Measurements from ENCODE around the gene KIAA2012. TPM values are rescaled to one million over a fixed set of nuclear protein-coding genes. Genes with fewer than 3 reads are reported as not detected.

KIAA2012 gene
- total RNA-seq, 1 donor from 2014 or later: not detected

DNA sequence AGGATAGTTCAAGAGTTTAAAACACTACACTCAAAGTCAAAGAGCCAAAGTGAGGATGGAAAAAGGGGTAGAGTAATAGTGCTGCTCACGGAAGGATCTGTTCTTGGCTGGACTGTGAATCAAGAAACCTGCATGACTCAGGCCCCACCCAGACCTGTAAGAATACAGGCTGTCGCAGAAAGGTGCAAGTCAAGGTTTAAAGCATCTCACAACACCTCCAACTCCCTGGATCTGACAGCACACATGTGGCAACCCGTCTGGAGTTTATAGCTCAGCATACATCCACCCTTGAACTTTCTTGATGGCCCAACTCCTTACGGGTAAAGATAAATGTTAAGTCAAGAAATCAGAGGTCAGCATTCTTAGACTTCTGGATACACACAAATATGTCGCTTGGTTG lies 6.3 kb downstream of the KIAA2012 start:
- no peak for DNase-seq (ENCODE audit: low spot score)

GRCh38 chr2:202084265-202084664 lies 11.2 kb downstream of the KIAA2012 start:
- no peak for DNase-seq (ENCODE audit: low spot score)

DNA sequence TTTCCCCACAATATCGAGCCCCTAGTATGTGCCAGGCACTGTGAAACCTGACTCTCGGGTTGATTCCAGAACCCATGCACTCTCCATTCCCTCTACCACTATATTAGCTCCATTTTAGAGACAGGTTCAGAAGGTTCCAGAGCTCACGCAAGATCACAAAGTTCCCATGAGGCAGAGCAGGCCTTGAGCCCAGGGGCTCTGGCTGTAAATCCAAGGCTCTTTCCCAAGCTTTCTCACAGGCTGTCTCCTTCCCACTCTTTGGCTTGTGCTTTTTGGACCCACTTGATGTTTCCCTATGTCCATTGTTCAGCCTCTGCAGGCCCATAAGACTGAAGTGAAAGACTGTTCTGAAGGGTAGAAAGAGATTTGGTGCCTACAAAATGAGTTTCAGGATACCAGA lies 15.7 kb downstream of the KIAA2012 start:
- DNase-seq (ENCODE audit: low spot score): no peak

DNA sequence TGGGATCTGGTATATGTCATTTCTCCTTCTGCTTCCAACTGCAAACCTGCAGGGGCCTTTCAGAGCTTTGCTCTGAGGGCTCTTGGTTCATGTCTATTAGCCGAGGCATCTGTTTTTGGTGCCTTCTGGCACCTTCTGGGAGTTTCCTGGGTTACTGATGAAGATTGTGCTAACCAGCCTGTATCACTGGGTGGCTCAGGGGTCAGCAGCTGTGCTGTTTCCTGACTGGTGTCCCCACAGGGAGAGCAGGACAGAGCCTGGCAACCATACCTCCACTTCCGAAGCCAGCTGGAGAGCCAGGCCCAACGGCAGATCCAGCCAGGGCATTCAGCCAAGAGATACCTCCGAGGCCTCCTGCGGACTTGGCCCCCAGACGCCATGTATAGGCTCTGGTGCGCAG lies 17.5 kb downstream of the KIAA2012 start:
- no peak for DNase-seq (ENCODE audit: low spot score)

GRCh38 chr2:202091476-202091875 lies 18.4 kb downstream of the KIAA2012 start:
- DNase-seq (ENCODE audit: low spot score): no peak

DNA sequence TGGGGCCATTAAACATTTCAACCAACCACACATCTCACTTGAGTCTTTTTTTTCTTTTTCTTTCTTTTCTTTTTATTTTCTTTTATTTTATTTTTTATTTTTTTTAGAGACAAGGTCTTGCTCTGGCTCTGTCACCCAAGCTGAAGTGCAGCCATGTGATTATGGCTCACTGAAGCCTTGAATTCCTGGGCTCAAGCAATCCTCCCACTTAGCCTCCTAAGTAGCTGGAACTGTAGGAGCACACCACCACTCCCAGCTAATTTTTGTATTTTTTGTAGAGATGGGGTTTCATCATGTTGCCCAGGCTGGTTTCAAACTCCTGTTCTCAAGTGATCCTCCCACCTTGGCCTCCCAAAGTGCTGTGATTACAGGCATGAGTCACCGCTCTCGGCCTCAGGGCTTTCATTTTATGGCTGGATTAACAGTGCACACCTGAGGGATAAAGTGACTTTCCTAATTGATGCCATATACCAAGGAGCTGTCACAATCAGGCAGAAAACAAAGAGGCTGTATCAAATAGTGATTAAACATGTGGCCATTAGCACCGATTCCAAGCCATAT lies 21.5 kb downstream of the KIAA2012 start:
- no peak for DNase-seq (ENCODE audit: low spot score)

DNA sequence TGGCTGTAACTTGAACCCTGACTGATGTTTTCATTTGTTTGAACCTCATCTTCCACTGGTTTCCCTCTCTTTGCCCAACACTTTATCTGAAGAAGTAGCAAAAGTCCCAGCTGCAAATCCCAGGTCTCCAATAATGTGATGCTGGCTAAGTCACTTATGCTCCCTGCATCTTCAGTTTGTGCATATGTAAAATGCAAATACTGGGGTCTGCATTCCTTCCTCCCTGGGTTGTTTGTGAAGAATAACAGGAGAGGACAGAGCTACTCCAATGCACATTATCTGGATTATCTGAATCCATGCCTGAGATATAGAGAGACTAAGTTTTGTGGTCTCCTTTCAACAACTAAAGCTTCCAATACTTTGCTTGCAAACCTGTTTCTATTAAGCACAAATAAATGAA lies 22.2 kb downstream of the KIAA2012 start:
- DNase-seq (ENCODE audit: low spot score): no peak

- no peak for DNase-seq (ENCODE audit: low spot score)
Measured at GRCh38 chr2:202096736-202097135, 23.7 kb downstream of the KIAA2012 start.

- no peak for DNase-seq (ENCODE audit: low spot score)
Measured at GRCh38 chr2:202098291-202098690, 25.2 kb downstream of the KIAA2012 start.

DNA sequence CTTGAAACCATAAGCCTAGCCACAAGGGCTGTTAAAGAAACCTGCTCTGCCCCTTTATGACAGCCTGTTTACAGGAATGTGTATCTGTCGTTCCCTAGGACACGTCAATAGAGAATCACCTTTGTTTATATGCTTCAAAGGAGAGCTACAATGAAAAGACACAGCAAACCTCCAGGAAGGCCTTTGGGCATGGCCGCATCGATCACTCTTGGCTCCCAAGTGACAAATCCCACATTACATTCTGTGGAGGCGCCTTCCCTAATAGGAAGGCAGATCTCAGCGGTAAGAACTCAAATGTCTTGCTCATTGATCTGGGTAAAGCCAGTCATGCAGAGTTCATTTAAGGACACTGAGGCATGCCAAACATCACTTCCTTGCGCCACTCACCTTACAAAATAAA lies 26.5 kb downstream of the KIAA2012 start:
- no peak for DNase-seq (ENCODE audit: low spot score)

DNA sequence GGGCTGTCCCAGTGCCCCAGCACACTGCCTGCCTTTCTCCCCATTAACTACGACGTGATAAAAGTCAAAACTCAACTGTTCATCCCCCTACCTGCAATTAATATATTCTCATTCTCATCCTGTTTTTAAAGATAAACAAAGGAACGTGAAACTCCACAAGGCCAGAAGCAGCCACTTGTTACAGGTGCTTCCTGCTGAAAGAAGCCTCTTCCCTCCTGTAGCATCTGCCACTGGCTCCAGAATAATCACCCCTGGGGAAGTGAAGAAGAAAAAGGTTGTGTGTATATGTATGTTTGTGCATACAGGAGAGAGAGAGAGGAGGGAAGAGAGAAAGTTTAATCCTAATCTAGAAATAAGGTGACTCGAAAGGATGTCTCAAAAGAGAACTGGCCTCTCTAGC lies 27.1 kb downstream of the KIAA2012 start:
- DNase-seq (ENCODE audit: low spot score): no peak

DNA sequence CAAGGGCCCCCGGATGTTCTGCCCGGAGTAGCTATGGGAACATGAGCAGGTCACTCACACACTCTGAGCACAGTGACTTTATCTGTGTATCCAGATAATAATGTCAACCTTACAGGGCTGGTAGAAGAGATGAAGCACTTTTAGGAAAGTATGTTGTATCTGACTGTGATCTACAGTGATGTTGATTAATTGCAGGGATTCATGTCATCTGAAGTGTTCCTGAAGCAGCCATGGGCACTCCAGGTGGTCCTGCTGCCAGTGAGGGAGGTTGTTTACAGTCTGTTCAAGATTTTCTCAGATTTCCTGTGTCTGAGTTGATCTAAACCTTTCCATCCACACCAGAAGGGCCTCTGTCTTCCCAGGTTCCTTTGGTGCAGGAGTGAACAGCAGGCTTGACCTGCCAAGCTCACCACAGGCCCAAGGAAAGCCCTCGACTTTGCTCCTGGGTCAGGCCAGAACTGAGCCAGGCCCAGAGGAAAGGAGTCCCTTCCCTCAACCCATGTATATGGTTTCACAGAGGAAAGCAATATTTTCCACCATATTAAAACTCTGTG lies 28.0 kb downstream of the KIAA2012 start:
- no peak for DNase-seq (ENCODE audit: low spot score)

- DNase-seq (ENCODE audit: low spot score): no peak
Measured at GRCh38 chr2:202102425-202103000, 29.5 kb downstream of the KIAA2012 start.

- DNase-seq (ENCODE audit: low spot score): no peak
Measured at GRCh38 chr2:202104286-202104870, 31.3 kb downstream of the KIAA2012 start.

GRCh38 chr2:202105025-202105424 lies 32.0 kb downstream of the KIAA2012 start:
- no peak for DNase-seq (ENCODE audit: low spot score)

DNA sequence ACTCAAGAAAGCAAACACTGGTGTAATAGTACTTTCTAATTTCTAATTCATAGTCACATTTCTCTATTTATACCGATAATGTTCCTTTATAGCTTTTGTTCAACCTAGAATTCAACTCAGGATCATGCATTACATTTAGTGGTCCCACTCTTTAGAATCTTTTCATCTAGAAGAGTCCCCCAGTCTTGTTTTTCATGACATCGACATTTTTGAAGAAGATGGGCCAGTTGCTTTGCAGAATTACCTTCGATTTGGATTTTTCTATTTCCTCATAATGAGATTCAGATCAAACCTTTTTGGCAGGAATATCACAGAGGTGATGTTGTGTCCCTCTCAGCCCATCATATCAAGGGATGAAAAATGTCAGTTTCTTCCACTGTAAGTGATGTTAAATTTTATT lies 35.3 kb downstream of the KIAA2012 start:
- DNase-seq (ENCODE audit: low spot score): no peak

DNA sequence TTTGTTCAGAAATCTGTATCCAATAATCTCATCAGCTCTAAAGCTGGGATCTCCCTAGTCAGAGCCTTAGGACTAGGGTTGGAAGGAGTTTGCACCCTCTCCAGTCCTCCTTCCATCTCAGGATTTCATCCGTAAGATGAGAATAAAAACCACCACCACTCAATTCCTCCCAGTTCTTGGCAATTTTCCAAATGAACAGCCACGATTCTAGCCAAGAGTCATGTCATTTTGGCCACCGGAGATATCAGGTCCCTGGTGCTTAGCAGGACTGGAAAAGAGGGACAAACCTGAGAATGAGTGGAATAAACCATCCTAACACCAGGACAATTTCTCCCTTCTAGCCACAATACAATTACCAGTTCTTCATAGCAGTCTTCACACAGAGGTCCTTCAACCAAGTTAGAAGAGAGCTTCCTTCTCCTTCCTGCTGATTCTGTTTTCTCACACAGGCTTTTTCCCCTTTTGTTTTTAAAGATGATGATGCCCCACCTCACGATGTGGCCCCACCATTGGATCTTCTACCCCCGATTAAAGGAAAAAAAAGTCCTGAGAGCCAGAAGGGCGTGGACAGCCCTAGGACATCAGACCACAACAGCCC lies 36.2 kb downstream of the KIAA2012 start:
- DNase-seq (ENCODE audit: low spot score): no peak

- no peak for DNase-seq (ENCODE audit: low spot score)
Measured at GRCh38 chr2:202109737-202110184, 36.7 kb downstream of the KIAA2012 start.

GRCh38 chr2:202110491-202110890 lies 37.4 kb downstream of the KIAA2012 start:
- DNase-seq (ENCODE audit: low spot score): no peak

- DNase-seq (ENCODE audit: low spot score): no peak
Measured at GRCh38 chr2:202112041-202112440, 39.0 kb downstream of the KIAA2012 start.

- no peak for DNase-seq (ENCODE audit: low spot score)
Measured at GRCh38 chr2:202113571-202114142, 40.6 kb downstream of the KIAA2012 start.

DNA sequence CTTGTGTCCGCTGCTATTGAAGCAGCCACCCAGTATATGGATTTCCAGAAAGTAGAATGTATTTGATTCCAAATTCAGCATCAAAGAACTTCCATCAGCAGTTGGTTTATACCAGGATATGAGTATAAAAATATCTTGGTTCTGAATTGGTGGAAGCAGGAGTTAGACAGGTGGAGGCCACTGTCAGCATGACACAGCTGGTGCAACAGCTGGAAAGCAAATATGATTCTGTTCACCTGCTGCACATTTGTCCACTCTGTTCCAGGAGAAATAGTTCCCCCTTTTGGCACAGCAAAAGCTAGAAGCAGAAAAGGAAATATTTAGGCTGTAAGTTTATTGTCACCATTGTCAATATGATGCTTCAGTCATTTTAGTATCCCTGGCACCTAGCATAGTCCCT lies 41.2 kb downstream of the KIAA2012 start:
- DNase-seq (ENCODE audit: low spot score): no peak
